GM12878 (cell line): Measurements from ENCODE around the gene AP1AR. TPM values are rescaled to one million over a fixed set of nuclear protein-coding genes. Genes with fewer than 3 reads are reported as not detected.
A peak's percentile ranks its signal among the peaks of the same experiment; 100 is the strongest.

Experiments
- CREM ChIP-seq: IDR thresholded peaks from 2 replicates; pipeline ENCODE4 v1.6.1; 2014; ENCODE audit warnings: antibody characterized with exemption, low read depth
- DPF2 ChIP-seq: fragments of 450-650 bp; IDR thresholded peaks from 2 replicates; pipeline ENCODE4 v1.6.1; 2017; ENCODE audit warnings: mild to moderate bottlenecking
- EED ChIP-seq: sonication (generic); IDR thresholded peaks from 2 replicates; pipeline ENCODE4 v1.6.1; 2016; ENCODE audit warnings: antibody characterized with exemption, low read depth
- EP300 ChIP-seq, 2 experiments: fragments of 150-350 bp in 1 of 2; IDR thresholded peaks; 2 replicates each; pipeline ENCODE4 v1.6.1; 2011 to 2012; ENCODE audit warnings: low read depth in 2 of 2, low read length in 2 of 2, borderline replicate concordance in 1 of 2, improper control_type of control experiment in 1 of 2, inconsistent platforms in 1 of 2; ENCODE audit not compliant: control insufficient read depth in 1 of 2
- ETV6 ChIP-seq, 2 experiments: fragments of 450-650 bp in 1 of 2; IDR thresholded peaks in 1 of 2; conservative IDR thresholded peaks in 1 of 2; 2 replicates each; pipeline ENCODE4 v1.6.1; 2014; ENCODE audit warnings: antibody characterized with exemption in 1 of 2, borderline replicate concordance in 1 of 2, low read depth in 1 of 2, mild to moderate bottlenecking in 1 of 2, moderate library complexity in 1 of 2
- HDGF ChIP-seq: fragments of 450-650 bp; IDR thresholded peaks from 2 replicates; pipeline ENCODE4 v1.6.1; 2016; ENCODE audit warnings: antibody characterized with exemption
- IKZF1 ChIP-seq: fragments of 450-650 bp; conservative IDR thresholded peaks from 2 replicates; pipeline ENCODE4 v1.6.1; 2017; ENCODE audit warnings: antibody characterized with exemption, mild to moderate bottlenecking
- IKZF2 ChIP-seq, 2 experiments: fragments of 450-650 bp; IDR thresholded peaks; 2 replicates each; pipeline ENCODE4 v1.6.1; 2017; ENCODE audit warnings: mild to moderate bottlenecking in 2 of 2, moderate library complexity in 2 of 2
- POLR2A ChIP-seq: IDR thresholded peaks from 2 replicates; pipeline ENCODE4 v1.6.1; 2011; ENCODE audit warnings: low read depth, mild to moderate bottlenecking, low read length
- POU2F2 ChIP-seq: IDR thresholded peaks from 3 replicates; pipeline ENCODE4 v1.6.1; 2011; ENCODE audit warnings: low read depth, mild to moderate bottlenecking, low read length, borderline replicate concordance
- RAD21 ChIP-seq: IDR thresholded peaks from 2 replicates; pipeline ENCODE4 v1.6.1; 2011; ENCODE audit warnings: mild to moderate bottlenecking, low read depth, low read length, moderate library complexity; ENCODE audit not compliant: insufficient read depth
- SIN3A ChIP-seq: IDR thresholded peaks from 2 replicates; pipeline ENCODE4 v1.6.1; 2012; ENCODE audit warnings: low read depth, low read length, improper control_type of control experiment
- TCF3 ChIP-seq: IDR thresholded peaks from 2 replicates; pipeline ENCODE4 v1.6.1; 2012; ENCODE audit warnings: low read depth, mild to moderate bottlenecking, low read length, borderline replicate concordance; ENCODE audit not compliant: insufficient read depth
- polyA plus RNA-seq, 11 experiments: library from polyadenylated mRNA; depleted of rRNA in 4 of 11; unstranded in 6 of 11; stranded (reverse) in 5 of 11; fragments of >200 nt; fragmentation: Nextera tagmentation in 4 of 11; fragmentation: Illumina TruSeq in 1 of 11; extraction: Ambion mirVana in 4 of 11; extraction: Trizol in 1 of 11; gene quantifications; 1 replicate in 1 of 11; 2 replicates in 10 of 11; pipeline versions ENCODE4 v1.2.1 to v1.2.3, GENCODE V29; 2011 to 2016; ENCODE audit warnings: inconsistent platforms in 2 of 11, missing spikeins in 2 of 11, low read depth in 1 of 11
- total RNA-seq, 4 experiments: library from RNA; depleted of rRNA in 3 of 4; stranded (reverse); fragments of >200 nt in 3 of 4; fragmentation: Illumina TruSeq in 1 of 4; extraction: Trizol in 1 of 4; gene quantifications; 2 replicates each; pipeline versions ENCODE4 v1.2.1 to v1.2.3, GENCODE V29; 2013 to 2021
- TF ChIP-seq, protein P1 (sequence below): IDR thresholded peaks from 2 replicates; pipeline ENCODE4 v1.6.1; 2012; ENCODE audit warnings: mild to moderate bottlenecking, low read depth, low read length
- TF ChIP-seq, protein P2 (sequence below): fragments of 450-650 bp; IDR thresholded peaks from 2 replicates; pipeline ENCODE4 v1.6.1; 2017; ENCODE audit warnings: low read depth, mild to moderate bottlenecking, moderate library complexity

The AP1AR gene
- total and polyA plus RNA-seq, 10 of the 15 experiments (the other 5 are each of a cell fraction or from before 2014, with no cell fraction given), result 5.6 to 29.1 (median 16.3) TPM

DNA sequence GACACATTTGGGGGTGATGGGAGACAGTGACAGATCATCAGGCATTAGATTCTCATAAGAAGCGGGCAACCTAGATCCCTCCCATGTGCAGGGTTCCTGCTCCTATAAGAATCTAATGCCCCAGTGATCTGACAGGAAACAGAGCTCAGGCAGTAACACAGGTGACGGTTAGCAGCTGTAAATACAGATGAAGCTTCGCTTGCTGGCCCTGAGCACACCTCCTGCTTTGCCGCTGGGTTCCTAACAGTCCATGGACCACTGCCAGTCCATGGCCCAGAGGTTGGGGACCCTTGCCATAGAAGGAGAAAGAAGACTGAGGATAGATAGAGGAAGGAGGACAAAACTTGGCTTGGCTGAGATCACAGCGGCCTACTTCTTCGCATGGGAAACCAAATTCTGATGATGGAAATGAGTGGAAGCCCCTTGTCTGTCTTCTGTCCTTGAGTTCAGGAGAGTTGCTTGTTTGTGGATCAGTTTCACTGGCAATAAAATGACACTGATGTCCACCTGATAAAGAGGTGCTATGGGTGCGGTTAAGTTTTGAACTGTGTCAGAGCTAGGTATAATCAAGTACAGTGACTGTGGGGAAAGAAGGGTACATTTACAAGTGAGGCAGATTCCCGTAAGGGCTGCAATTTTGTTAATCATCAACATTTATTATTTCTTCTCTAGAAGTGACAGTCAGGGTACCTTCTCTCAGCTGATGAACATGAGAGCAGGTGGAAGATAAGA is 55.8 kb downstream of the AP1AR start (continued):
- TF ChIP-seq IKZF2 (IDR thresholded peaks at IDR 0.05) (peak; percentile 8 to 52; a peak in 1 of 4 replicates), RAD21 (no peak), DPF2 (0 out of 2 replicates have a peak, but pooled peaks have one; percentile 36), EP300 (IDR thresholded peaks at IDR 0.05; ENCODE audit: borderline replicate concordance in 1 of 2, control insufficient read depth in 1 of 2, low read depth in 2 of 2, low read length in 2 of 2) (peak in 1 of 2 experiments; percentile 57; a peak in 1 of 4 replicates), TCF3 (peak; percentile 81; the same call in 1 of the 2 replicates), EED (peak; percentile 7; the same call in 1 of the 2 replicates), HDGF (peak; percentile 28; the same call in 1 of the 2 replicates), POLR2A (peak; percentile 84), IKZF1 (peak; percentile 35; the same call in 1 of the 2 replicates), CREM (peak; percentile 14; the same call in 1 of the 2 replicates), SIN3A (peak; percentile 57; the same call in 1 of the 2 replicates), ETV6 (conservative IDR thresholded peaks at IDR 0.05 in 1 of 2, IDR thresholded peaks at IDR 0.05 in 1 of 2; ENCODE audit: borderline replicate concordance in 1 of 2, low read depth in 1 of 2) (0 out of 4 replicates have a peak, but pooled peaks of 1 of the 2 experiments have one; percentile 8), POU2F2 (peak; percentile 37; the same call in 1 of the 3 replicates)
- TF ChIP-seq, protein P1, sequence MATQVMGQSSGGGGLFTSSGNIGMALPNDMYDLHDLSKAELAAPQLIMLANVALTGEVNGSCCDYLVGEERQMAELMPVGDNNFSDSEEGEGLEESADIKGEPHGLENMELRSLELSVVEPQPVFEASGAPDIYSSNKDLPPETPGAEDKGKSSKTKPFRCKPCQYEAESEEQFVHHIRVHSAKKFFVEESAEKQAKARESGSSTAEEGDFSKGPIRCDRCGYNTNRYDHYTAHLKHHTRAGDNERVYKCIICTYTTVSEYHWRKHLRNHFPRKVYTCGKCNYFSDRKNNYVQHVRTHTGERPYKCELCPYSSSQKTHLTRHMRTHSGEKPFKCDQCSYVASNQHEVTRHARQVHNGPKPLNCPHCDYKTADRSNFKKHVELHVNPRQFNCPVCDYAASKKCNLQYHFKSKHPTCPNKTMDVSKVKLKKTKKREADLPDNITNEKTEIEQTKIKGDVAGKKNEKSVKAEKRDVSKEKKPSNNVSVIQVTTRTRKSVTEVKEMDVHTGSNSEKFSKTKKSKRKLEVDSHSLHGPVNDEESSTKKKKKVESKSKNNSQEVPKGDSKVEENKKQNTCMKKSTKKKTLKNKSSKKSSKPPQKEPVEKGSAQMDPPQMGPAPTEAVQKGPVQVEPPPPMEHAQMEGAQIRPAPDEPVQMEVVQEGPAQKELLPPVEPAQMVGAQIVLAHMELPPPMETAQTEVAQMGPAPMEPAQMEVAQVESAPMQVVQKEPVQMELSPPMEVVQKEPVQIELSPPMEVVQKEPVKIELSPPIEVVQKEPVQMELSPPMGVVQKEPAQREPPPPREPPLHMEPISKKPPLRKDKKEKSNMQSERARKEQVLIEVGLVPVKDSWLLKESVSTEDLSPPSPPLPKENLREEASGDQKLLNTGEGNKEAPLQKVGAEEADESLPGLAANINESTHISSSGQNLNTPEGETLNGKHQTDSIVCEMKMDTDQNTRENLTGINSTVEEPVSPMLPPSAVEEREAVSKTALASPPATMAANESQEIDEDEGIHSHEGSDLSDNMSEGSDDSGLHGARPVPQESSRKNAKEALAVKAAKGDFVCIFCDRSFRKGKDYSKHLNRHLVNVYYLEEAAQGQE, result no peak
- TF ChIP-seq, protein P2, sequence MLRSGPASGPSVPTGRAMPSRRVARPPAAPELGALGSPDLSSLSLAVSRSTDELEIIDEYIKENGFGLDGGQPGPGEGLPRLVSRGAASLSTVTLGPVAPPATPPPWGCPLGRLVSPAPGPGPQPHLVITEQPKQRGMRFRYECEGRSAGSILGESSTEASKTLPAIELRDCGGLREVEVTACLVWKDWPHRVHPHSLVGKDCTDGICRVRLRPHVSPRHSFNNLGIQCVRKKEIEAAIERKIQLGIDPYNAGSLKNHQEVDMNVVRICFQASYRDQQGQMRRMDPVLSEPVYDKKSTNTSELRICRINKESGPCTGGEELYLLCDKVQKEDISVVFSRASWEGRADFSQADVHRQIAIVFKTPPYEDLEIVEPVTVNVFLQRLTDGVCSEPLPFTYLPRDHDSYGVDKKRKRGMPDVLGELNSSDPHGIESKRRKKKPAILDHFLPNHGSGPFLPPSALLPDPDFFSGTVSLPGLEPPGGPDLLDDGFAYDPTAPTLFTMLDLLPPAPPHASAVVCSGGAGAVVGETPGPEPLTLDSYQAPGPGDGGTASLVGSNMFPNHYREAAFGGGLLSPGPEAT, result peak; percentile 10; the same call in 1 of the 2 replicates
- TF ChIP-seq, all 136 proteins: peak for 31
